OCI-LY7 (cell line): Measurements from ENCODE around the gene SMARCC1.

Experiments
- EZH2phosphoT487 ChIP-seq: fragments of 200-600 bp; sonication (generic); IDR thresholded peaks from 2 replicates; pipeline ENCODE4 v1.6.1; 2018; ENCODE audit warnings: low read depth, borderline replicate concordance, mild to moderate bottlenecking, mixed run types, antibody characterized with exemption, low read length, moderate library complexity, mixed read lengths
- TF ChIP-seq, protein P1 (sequence below): fragments of 200-600 bp; sonication (generic); conservative IDR thresholded peaks from 2 replicates; pipeline ENCODE4 v1.5.1; 2014; ENCODE audit warnings: mild to moderate bottlenecking, antibody characterized with exemption, low read length, moderate library complexity, mixed read lengths

DNA sequence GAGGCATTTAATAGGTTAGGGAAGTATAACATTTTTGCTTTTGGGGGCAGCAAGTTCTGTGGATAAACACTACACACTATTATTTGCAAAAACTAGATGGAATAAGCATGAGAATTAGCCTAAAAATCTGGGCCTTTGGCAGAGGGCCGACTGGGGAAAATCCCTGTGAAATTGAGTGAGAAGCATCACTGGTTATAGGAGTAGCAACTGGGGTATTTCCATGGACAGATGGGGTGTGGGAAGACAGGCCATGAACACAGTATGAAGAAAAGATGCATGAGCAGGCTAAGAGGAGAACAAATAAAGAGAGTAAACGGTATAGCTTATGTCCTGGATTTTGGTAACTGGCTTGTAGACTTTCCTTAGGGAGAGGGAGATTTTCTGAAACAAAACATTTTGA, 170.1 kb downstream of the SMARCC1 start:
- TF ChIP-seq, protein P1, sequence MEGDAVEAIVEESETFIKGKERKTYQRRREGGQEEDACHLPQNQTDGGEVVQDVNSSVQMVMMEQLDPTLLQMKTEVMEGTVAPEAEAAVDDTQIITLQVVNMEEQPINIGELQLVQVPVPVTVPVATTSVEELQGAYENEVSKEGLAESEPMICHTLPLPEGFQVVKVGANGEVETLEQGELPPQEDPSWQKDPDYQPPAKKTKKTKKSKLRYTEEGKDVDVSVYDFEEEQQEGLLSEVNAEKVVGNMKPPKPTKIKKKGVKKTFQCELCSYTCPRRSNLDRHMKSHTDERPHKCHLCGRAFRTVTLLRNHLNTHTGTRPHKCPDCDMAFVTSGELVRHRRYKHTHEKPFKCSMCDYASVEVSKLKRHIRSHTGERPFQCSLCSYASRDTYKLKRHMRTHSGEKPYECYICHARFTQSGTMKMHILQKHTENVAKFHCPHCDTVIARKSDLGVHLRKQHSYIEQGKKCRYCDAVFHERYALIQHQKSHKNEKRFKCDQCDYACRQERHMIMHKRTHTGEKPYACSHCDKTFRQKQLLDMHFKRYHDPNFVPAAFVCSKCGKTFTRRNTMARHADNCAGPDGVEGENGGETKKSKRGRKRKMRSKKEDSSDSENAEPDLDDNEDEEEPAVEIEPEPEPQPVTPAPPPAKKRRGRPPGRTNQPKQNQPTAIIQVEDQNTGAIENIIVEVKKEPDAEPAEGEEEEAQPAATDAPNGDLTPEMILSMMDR = no peak
- TF ChIP-seq EZH2phosphoT487 = no peak
